Tibial nerve (tissue), 4 donors: ENCODE data around the gene ABCB11. TPM values are rescaled to one million over a fixed set of nuclear protein-coding genes. Genes with fewer than 3 reads are reported as not detected.

Experiments used
- DNase-seq, 2 donors: peaks; one replicate each; pipeline ENCODE4 v3.0.0-alpha.2; 2019; ENCODE audit warnings: low spot score in 2 of 2
- H3K27ac ChIP-seq, 4 donors: fragments of 200-600 bp; sonication (generic) in 3 of 4; one replicate each; pipeline ENCODE4 v1.5.1; 2017 to 2019; ENCODE audit warnings: mild to moderate bottlenecking in 1 of 4
- H3K27me3 ChIP-seq, 2 donors: fragments of 200-600 bp; sonication (generic) in 1 of 2; one replicate each; pipeline versions ENCODE4 v1.5.1 to v1.6.0; 2017 to 2019
- H3K36me3 ChIP-seq, 3 donors: fragments of 200-600 bp; sonication (generic); one replicate each; pipeline ENCODE4 v1.5.1; 2018 to 2019
- H3K4me1 ChIP-seq, 4 donors: fragments of 200-600 bp; sonication (generic) in 3 of 4; one replicate each; pipeline ENCODE4 v1.5.1; 2017 to 2019
- H3K4me3 ChIP-seq, 4 donors: fragments of 200-600 bp; sonication (generic) in 3 of 4; one replicate each; pipeline ENCODE4 v1.5.1; 2017 to 2019; ENCODE audit warnings: mild to moderate bottlenecking in 1 of 4, moderate library complexity in 1 of 4
- H3K9me3 ChIP-seq, 4 donors: fragments of 200-600 bp; sonication (generic) in 3 of 4; one replicate each; pipeline ENCODE4 v1.5.1; 2017 to 2019
- CTCF ChIP-seq, 5 experiments: fragments of 200-600 bp in 3 of 5; fragments of 450-650 bp in 2 of 5; sonication (generic) in 3 of 5; IDR thresholded peaks; one replicate each; pipeline ENCODE4 v1.5.1; 2016 to 2019; ENCODE audit warnings: antibody characterized with exemption in 5 of 5, mild to moderate bottlenecking in 3 of 5, moderate library complexity in 2 of 5
- EP300 ChIP-seq, 2 donors: sonication (generic); formaldehyde crosslinking; IDR thresholded peaks; one replicate each; pipeline ENCODE4 v1.6.1; 2017; ENCODE audit warnings: antibody characterized with exemption in 2 of 2, mild to moderate bottlenecking in 1 of 2
- POLR2A ChIP-seq, 2 donors: fragments of 450-650 bp; IDR thresholded peaks; one replicate each; pipeline ENCODE4 v1.6.1; 2017; ENCODE audit warnings: antibody characterized with exemption in 2 of 2, mild to moderate bottlenecking in 2 of 2, moderate library complexity in 2 of 2
- WGBS, 2 donors: methylation state at CpG; one replicate each; pipeline ENCODE4 v1.1.5; 2018; 5-methylcytosine and 5-hydroxymethylcytosine counted together
- total RNA-seq, 4 donors: library from RNA; depleted of rRNA; stranded (reverse); fragments of >200 nt; gene quantifications; one replicate each; pipeline ENCODE4 v1.1.0, GENCODE V29; 2016

Gene ABCB11
- total RNA-seq: under 1 TPM in 3 of 4 donors, not detected in 1; 0.30 to 0.63 (median 0.39) TPM

GRCh38 chr2:169031202-169031601 lies at the start of gene ABCB11:
TSS of gene ABCB11 (minus strand) at chr2:169031324. CDS start at chr2:169018125, 13,199 bp downstream.
- TF ChIP-seq POLR2A (IDR thresholded peaks at IDR 0.05): no peak
- no peak for TF ChIP-seq EP300 (IDR thresholded peaks at IDR 0.05)
- TF ChIP-seq CTCF (IDR thresholded peaks at IDR 0.05): no peak
- Histone ChIP-seq H3K9me3 (peaks cover 0 to 5% (median 0%) of the 10 kb centered on the region in 4 donors), H3K4me3 (no peak within 1 kb of the TSS), H3K27ac (no peak within 1 kb of the TSS), H3K4me1 (no peaks in the 10 kb centered on the region), H3K36me3 (no peaks in the 10 kb centered on the region), H3K27me3 (no peaks in the 10 kb centered on the region)
- DNase-seq: no peak
- 41 to 58% methylated on average over 3 of the region's 3 CpGs for WGBS, 2 donors

GRCh38 chr2:169080250-169081069 lies 49.3 kb upstream of the ABCB11 start:
- Histone ChIP-seq H3K4me3 (no peak overlapping the region), H3K4me1 (no peaks in the 10 kb centered on the region), H3K27me3 (no peaks in the 10 kb centered on the region), H3K36me3 (no peaks in the 10 kb centered on the region), H3K9me3 (no peaks in the 10 kb centered on the region), H3K27ac (no peak overlapping the region)
- DNase-seq: no peak
- TF ChIP-seq POLR2A (IDR thresholded peaks at IDR 0.05) (no peak), CTCF (IDR thresholded peaks at IDR 0.05) (no peak), EP300 (IDR thresholded peaks at IDR 0.05) (no peak)
- WGBS, 2 donors: 76 to 87% methylated on average over 2 of the region's 2 CpGs

- Histone ChIP-seq H3K4me1 (no peaks in the 10 kb centered on the region), H3K4me3 (no peak overlapping the region), H3K36me3 (no peaks in the 10 kb centered on the region), H3K9me3 (no peaks in the 10 kb centered on the region), H3K27ac (no peak overlapping the region), H3K27me3 (no peaks in the 10 kb centered on the region)
- 28 to 42% methylated on average over 2 of the region's 2 CpGs for WGBS, 2 donors
- DNase-seq: no peak
- TF ChIP-seq CTCF (IDR thresholded peaks at IDR 0.05): no peak
- no peak for TF ChIP-seq EP300 (IDR thresholded peaks at IDR 0.05)
- no peak for TF ChIP-seq POLR2A (IDR thresholded peaks at IDR 0.05)
Measured at GRCh38 chr2:169077674-169078240, 46.6 kb upstream of the ABCB11 start.

- no peak for DNase-seq
- Histone ChIP-seq H3K27ac (no peak overlapping the region), H3K9me3 (no peaks in the 10 kb centered on the region), H3K4me3 (no peak overlapping the region), H3K27me3 (no peaks in the 10 kb centered on the region), H3K4me1 (no peaks in the 10 kb centered on the region), H3K36me3 (no peaks in the 10 kb centered on the region)
- TF ChIP-seq POLR2A (IDR thresholded peaks at IDR 0.05): no peak
- no peak for TF ChIP-seq EP300 (IDR thresholded peaks at IDR 0.05)
- no peak for TF ChIP-seq CTCF (IDR thresholded peaks at IDR 0.05)
- WGBS, 2 donors: 86 to 89% methylated on average over 9 of the region's 9 CpGs
Measured at GRCh38 chr2:169073963-169074751, 43.0 kb upstream of the ABCB11 start.
